Activated T-helper 17 cell treated with anti-CD3 and anti-CD28 coated beads, Interleukin-2, amount 50 U/mL, for 72 hours (primary cell): ENCODE data around the gene TMCO4. TPM values are rescaled to one million over a fixed set of nuclear protein-coding genes. Genes with fewer than 3 reads are reported as not detected.
"Not testable (repeated sequence)": the region's sequence is repeated elsewhere in the genome, so short reads cannot be mapped to it uniquely, and the experiment has no call there.

ENCODE experiments used
- ATAC-seq: fragments of 150-1000 bp; cut with Tn5 transposase; replicated peaks from 2 replicates; pipeline ENCODE4 v1.10.0; 2021; ENCODE audit warnings: mild to moderate bottlenecking, moderate library complexity
- H3K27ac Mint-ChIP-seq: one replicate; pipeline ENCODE4 v1.8.0; 2022; ENCODE audit warnings: mixed read lengths
- H3K27me3 Mint-ChIP-seq: one replicate; pipeline ENCODE4 v1.8.0; 2022; ENCODE audit warnings: mixed read lengths
- H3K36me3 Mint-ChIP-seq: one replicate; pipeline ENCODE4 v1.8.0; 2022; ENCODE audit warnings: low read depth, mild to moderate bottlenecking, mixed read lengths
- H3K4me1 Mint-ChIP-seq: one replicate; pipeline ENCODE4 v1.8.0; 2022; ENCODE audit warnings: mixed read lengths
- H3K4me3 Mint-ChIP-seq: one replicate; pipeline ENCODE4 v1.8.0; 2022; ENCODE audit warnings: mild to moderate bottlenecking, mixed read lengths
- H3K9me3 Mint-ChIP-seq: one replicate; pipeline ENCODE4 v1.8.0; 2022; ENCODE audit warnings: mixed read lengths
- total RNA-seq, 2 donors: library from RNA; stranded (reverse); gene quantifications; one replicate each; pipeline ENCODE4 v1.2.3, GENCODE V29; 2022

TMCO4 gene
- 10 to 100 TPM in 1 of 2 donors, 1 to 10 TPM in 1; 8.9 to 12.6 TPM for total RNA-seq

GRCh38 chr1:19799230-19800075, at the start of gene TMCO4:
Gene TMCO4, minus strand, starts transcription at chr1:19799916. Its CDS starts 19,158 bp downstream, at chr1:19780758.
- H3K4me3 Mint-ChIP-seq = peak within 1 kb of the TSS; percentile 90
- no peaks in the 10 kb centered on the region for H3K9me3 Mint-ChIP-seq
- H3K27me3 Mint-ChIP-seq = no peaks in the 10 kb centered on the region
- no peaks in the 10 kb centered on the region for H3K36me3 Mint-ChIP-seq
- peak within 1 kb of the TSS; percentile 94 for H3K27ac Mint-ChIP-seq
- ATAC-seq = peak; percentile 88
- H3K4me1 Mint-ChIP-seq = peaks cover 23% of the 10 kb centered on the region

- not testable (repeated sequence) for H3K36me3 Mint-ChIP-seq, H3K4me3 Mint-ChIP-seq, ATAC-seq, H3K27ac Mint-ChIP-seq, H3K4me1 Mint-ChIP-seq, H3K9me3 Mint-ChIP-seq
- H3K27me3 Mint-ChIP-seq = peaks cover 15% of the 10 kb centered on the region
Measured at GRCh38 chr1:19849307-19849706, 49.6 kb upstream of the TMCO4 start.

- H3K4me3 Mint-ChIP-seq, H3K4me1 Mint-ChIP-seq, H3K36me3 Mint-ChIP-seq, H3K27ac Mint-ChIP-seq, ATAC-seq, H3K9me3 Mint-ChIP-seq: not testable (repeated sequence)
- peaks cover 15% of the 10 kb centered on the region for H3K27me3 Mint-ChIP-seq
Measured at GRCh38 chr1:19847334-19847733, 47.6 kb upstream of the TMCO4 start.

GRCh38 chr1:19846338-19846737, 46.6 kb upstream of the TMCO4 start:
- H3K9me3 Mint-ChIP-seq = no peaks in the 10 kb centered on the region
- ATAC-seq = no peak
- no peaks in the 10 kb centered on the region for H3K4me1 Mint-ChIP-seq
- H3K36me3 Mint-ChIP-seq = no peaks in the 10 kb centered on the region
- H3K27ac Mint-ChIP-seq = no peak overlapping the region
- H3K27me3 Mint-ChIP-seq = peaks cover 15% of the 10 kb centered on the region
- H3K4me3 Mint-ChIP-seq = no peak overlapping the region

GRCh38 chr1:19845555-19845954, 45.8 kb upstream of the TMCO4 start:
- H3K4me3 Mint-ChIP-seq = no peak overlapping the region
- no peaks in the 10 kb centered on the region for H3K9me3 Mint-ChIP-seq
- H3K27ac Mint-ChIP-seq = no peak overlapping the region
- peaks cover 15% of the 10 kb centered on the region for H3K27me3 Mint-ChIP-seq
- H3K4me1 Mint-ChIP-seq = no peaks in the 10 kb centered on the region
- ATAC-seq = no peak
- no peaks in the 10 kb centered on the region for H3K36me3 Mint-ChIP-seq

- no peak overlapping the region for H3K4me3 Mint-ChIP-seq
- H3K9me3 Mint-ChIP-seq = no peaks in the 10 kb centered on the region
- no peak for ATAC-seq
- peaks cover 15% of the 10 kb centered on the region for H3K27me3 Mint-ChIP-seq
- H3K4me1 Mint-ChIP-seq = no peaks in the 10 kb centered on the region
- no peak overlapping the region for H3K27ac Mint-ChIP-seq
- H3K36me3 Mint-ChIP-seq = no peaks in the 10 kb centered on the region
Measured at GRCh38 chr1:19844731-19845495, 45.2 kb upstream of the TMCO4 start.

GRCh38 chr1:19840228-19840627, 40.5 kb upstream of the TMCO4 start:
- no peaks in the 10 kb centered on the region for H3K4me1 Mint-ChIP-seq
- H3K4me3 Mint-ChIP-seq = no peak overlapping the region
- H3K36me3 Mint-ChIP-seq = no peaks in the 10 kb centered on the region
- peak; percentile 60 for ATAC-seq
- H3K27ac Mint-ChIP-seq = no peak overlapping the region
- no peaks in the 10 kb centered on the region for H3K9me3 Mint-ChIP-seq
- H3K27me3 Mint-ChIP-seq = peaks cover 23% of the 10 kb centered on the region

GRCh38 chr1:19837866-19838265, 38.1 kb upstream of the TMCO4 start:
- no peak overlapping the region for H3K27ac Mint-ChIP-seq
- H3K4me3 Mint-ChIP-seq = no peak overlapping the region
- H3K27me3 Mint-ChIP-seq = peaks cover 20% of the 10 kb centered on the region
- ATAC-seq = no peak
- H3K4me1 Mint-ChIP-seq = no peaks in the 10 kb centered on the region
- H3K9me3 Mint-ChIP-seq = no peaks in the 10 kb centered on the region
- no peaks in the 10 kb centered on the region for H3K36me3 Mint-ChIP-seq

- H3K27me3 Mint-ChIP-seq = peaks cover 36% of the 10 kb centered on the region
- no peaks in the 10 kb centered on the region for H3K36me3 Mint-ChIP-seq
- no peak for ATAC-seq
- H3K4me3 Mint-ChIP-seq = no peak overlapping the region
- no peak overlapping the region for H3K27ac Mint-ChIP-seq
- H3K9me3 Mint-ChIP-seq = no peaks in the 10 kb centered on the region
- no peaks in the 10 kb centered on the region for H3K4me1 Mint-ChIP-seq
Measured at GRCh38 chr1:19835578-19835977, 35.9 kb upstream of the TMCO4 start.

- Mint-ChIP-seq H3K27me3 (peaks cover 48% of the 10 kb centered on the region), H3K27ac (no peak overlapping the region), H3K9me3 (no peaks in the 10 kb centered on the region), H3K4me1 (no peaks in the 10 kb centered on the region), H3K4me3 (no peak overlapping the region), H3K36me3 (no peaks in the 10 kb centered on the region)
- no peak for ATAC-seq
Measured at GRCh38 chr1:19831441-19831840, 31.7 kb upstream of the TMCO4 start.

GRCh38 chr1:19828546-19828945, 28.8 kb upstream of the TMCO4 start:
- Mint-ChIP-seq H3K4me3 (no peak overlapping the region), H3K4me1 (no peaks in the 10 kb centered on the region), H3K36me3 (no peaks in the 10 kb centered on the region), H3K27ac (no peak overlapping the region), H3K9me3 (no peaks in the 10 kb centered on the region), H3K27me3 (peaks cover 44% of the 10 kb centered on the region)
- ATAC-seq = no peak

- ATAC-seq = no peak
- H3K36me3 Mint-ChIP-seq = no peaks in the 10 kb centered on the region
- no peak overlapping the region for H3K4me3 Mint-ChIP-seq
- H3K27ac Mint-ChIP-seq = no peak overlapping the region
- peaks cover 26% of the 10 kb centered on the region for H3K27me3 Mint-ChIP-seq
- no peaks in the 10 kb centered on the region for H3K4me1 Mint-ChIP-seq
- H3K9me3 Mint-ChIP-seq = no peaks in the 10 kb centered on the region
Measured at GRCh38 chr1:19825298-19825697, 25.6 kb upstream of the TMCO4 start.

- ATAC-seq = peak; percentile 53
- H3K27me3 Mint-ChIP-seq = peaks cover 21% of the 10 kb centered on the region
- H3K27ac Mint-ChIP-seq = no peak overlapping the region
Measured at GRCh38 chr1:19824541-19824940, 24.8 kb upstream of the TMCO4 start.

GRCh38 chr1:19824036-19824435, 24.3 kb upstream of the TMCO4 start:
- Mint-ChIP-seq H3K4me3 (no peak overlapping the region), H3K27ac (no peak overlapping the region)
- no peak for ATAC-seq

More at GRCh38 chr1:19824541-19824940, 24.8 kb upstream of the TMCO4 start:
- H3K36me3 Mint-ChIP-seq = no peaks in the 10 kb centered on the region
- no peaks in the 10 kb centered on the region for H3K4me1 Mint-ChIP-seq
- no peak overlapping the region for H3K4me3 Mint-ChIP-seq
- no peaks in the 10 kb centered on the region for H3K9me3 Mint-ChIP-seq

GRCh38 chr1:19819701-19820100, 20.0 kb upstream of the TMCO4 start:
- Mint-ChIP-seq H3K4me3 (no peak overlapping the region), H3K36me3 (no peaks in the 10 kb centered on the region), H3K27ac (no peak overlapping the region), H3K4me1 (no peaks in the 10 kb centered on the region), H3K9me3 (no peaks in the 10 kb centered on the region), H3K27me3 (no peaks in the 10 kb centered on the region)
- ATAC-seq = no peak

More at GRCh38 chr1:19824036-19824435, 24.3 kb upstream of the TMCO4 start:
- Mint-ChIP-seq H3K9me3 (no peaks in the 10 kb centered on the region), H3K27me3 (peaks cover 16% of the 10 kb centered on the region), H3K4me1 (no peaks in the 10 kb centered on the region), H3K36me3 (no peaks in the 10 kb centered on the region)
